ENCODE data around the gene FLNB.

- TF ChIP-seq FOXK2 (IDR thresholded peaks at IDR 0.05) = no peak
- no peak for TF ChIP-seq NR2C1 (IDR thresholded peaks at IDR 0.05)
Measured at GRCh38 chr3:58176185-58176530, 167.9 kb downstream of the FLNB start.

Measured in GM12878 (cell line).